OCI-LY1 (cell line): ENCODE results near the gene SLC16A13.
"Not testable (repeated sequence)": the region's sequence is repeated elsewhere in the genome, so short reads cannot be mapped to it uniquely, and the experiment has no call there.

Source experiments
- H2AFZ ChIP-seq: fragments of 200-600 bp; sonication (generic), shearing (Covaris generic); 2 replicates; pipeline ENCODE4 v1.6.0; 2014; ENCODE audit warnings: antibody characterized with exemption, mild to moderate bottlenecking, low read length
- H3F3A ChIP-seq: fragments of 200-600 bp; sonication (generic), shearing (Covaris generic); 2 replicates; pipeline ENCODE4 v1.6.0; 2014; ENCODE audit warnings: mild to moderate bottlenecking, antibody characterized with exemption, low read length, moderate library complexity; ENCODE audit not compliant: insufficient read depth
- H3K27ac ChIP-seq: fragments of 200-600 bp; sonication (generic); 2 replicates; pipeline ENCODE4 v1.5.1; 2014; ENCODE audit warnings: low read length, mixed run types, mild to moderate bottlenecking, low read depth; ENCODE audit not compliant: poor library complexity, severe bottlenecking
- H3K27me3 ChIP-seq: fragments of 200-600 bp; sonication (generic); 2 replicates; pipeline ENCODE4 v1.6.0; 2014; ENCODE audit warnings: antibody characterized with exemption, mild to moderate bottlenecking, low read length, moderate library complexity; ENCODE audit not compliant: insufficient read depth
- H3K36me3 ChIP-seq: fragments of 200-600 bp; sonication (generic); 2 replicates; pipeline ENCODE4 v1.6.1; 2014; ENCODE audit warnings: mild to moderate bottlenecking, antibody characterized with exemption, low read length, moderate library complexity, mixed read lengths; ENCODE audit not compliant: insufficient read depth
- H3K4me1 ChIP-seq: fragments of 200-600 bp; sonication (generic); 2 replicates; pipeline ENCODE4 v1.5.1; 2014; ENCODE audit warnings: mild to moderate bottlenecking, low read length, moderate library complexity; ENCODE audit not compliant: insufficient read depth, severe bottlenecking
- H3K4me2 ChIP-seq: fragments of 200-600 bp; sonication (generic), shearing (Covaris generic); 2 replicates; pipeline ENCODE4 v1.6.1; 2014; ENCODE audit warnings: low read length
- H3K4me3 ChIP-seq: fragments of 200-600 bp; sonication (generic); 2 replicates; pipeline ENCODE4 v1.5.1; 2014; ENCODE audit warnings: low read length, low read depth, mild to moderate bottlenecking, mixed read lengths; ENCODE audit not compliant: poor library complexity, severe bottlenecking
- H3K79me2 ChIP-seq: fragments of 200-600 bp; shearing (Covaris generic); 2 replicates; pipeline ENCODE4 v1.6.1; 2016; ENCODE audit warnings: mixed run types, low read length, mixed read lengths; ENCODE audit not compliant: insufficient read depth
- H3K9ac ChIP-seq: fragments of 200-600 bp; sonication (generic), shearing (Covaris generic); 2 replicates; pipeline ENCODE4 v1.6.1; 2014; ENCODE audit warnings: mild to moderate bottlenecking, low read length, mixed read lengths
- H3K9me2 ChIP-seq: fragments of 200-600 bp; sonication (generic), shearing (Covaris generic); 2 replicates; pipeline ENCODE4 v1.6.1; 2014; ENCODE audit warnings: low read depth, mild to moderate bottlenecking, low read length, mixed read lengths
- H3K9me3 ChIP-seq: fragments of 200-600 bp; shearing (Covaris generic); 2 replicates; pipeline ENCODE4 v1.6.1; 2014; ENCODE audit warnings: low read length, mixed read lengths
- H4K20me1 ChIP-seq: fragments of 200-600 bp; sonication (generic), shearing (Covaris generic); 2 replicates; pipeline ENCODE4 v1.6.0; 2016; ENCODE audit warnings: mild to moderate bottlenecking, low read length; ENCODE audit not compliant: insufficient read depth
- EZH2 ChIP-seq: fragments of 200-600 bp; sonication (generic), shearing (Covaris generic); IDR thresholded peaks from 2 replicates; pipeline ENCODE4 v1.8.0; 2017; ENCODE audit warnings: borderline replicate concordance, mixed run types, mild to moderate bottlenecking, antibody characterized with exemption, low read length, moderate library complexity, mixed read lengths
- TF ChIP-seq, protein P1 (sequence below): fragments of 200-600 bp; sonication (generic), shearing (Covaris generic); IDR thresholded peaks from 2 replicates; pipeline ENCODE4 v1.5.1; 2017; ENCODE audit warnings: mild to moderate bottlenecking, antibody characterized with exemption, low read length, moderate library complexity, mixed read lengths

Gene SLC16A13

DNA sequence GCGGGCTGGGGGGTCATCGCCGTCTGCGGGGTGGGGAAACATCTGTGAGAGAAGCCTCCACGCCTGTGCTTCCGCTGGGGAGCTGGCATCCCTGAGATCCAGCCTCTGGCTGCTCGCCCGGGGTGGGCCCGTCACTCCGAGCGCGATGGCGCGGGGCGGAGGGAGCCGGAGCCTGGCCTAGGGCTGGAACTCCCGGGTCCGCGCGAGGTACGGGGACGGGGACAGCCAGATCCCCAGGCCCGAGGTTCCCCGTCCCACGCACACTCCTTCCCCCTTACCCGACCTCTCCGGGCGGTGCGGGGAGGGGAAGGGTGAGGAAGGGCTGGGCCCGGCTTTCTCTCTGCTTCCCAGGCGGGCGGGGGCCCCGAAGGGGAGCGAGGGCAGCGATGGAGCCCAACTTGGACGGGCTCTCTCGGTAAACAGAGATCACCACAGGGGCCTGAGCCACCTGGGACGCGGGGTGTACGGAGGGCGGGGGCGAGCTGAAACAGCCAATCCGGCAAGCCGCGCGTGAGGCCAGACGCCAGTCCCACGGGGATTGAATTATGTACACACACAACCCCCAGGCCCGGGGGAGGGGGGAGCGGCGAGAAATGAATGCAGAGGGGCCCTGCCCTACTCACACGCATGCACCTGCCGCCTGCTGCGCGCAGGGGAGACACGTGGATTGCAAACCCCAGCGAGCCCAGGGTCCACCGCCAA lies 7.8 kb downstream of the SLC16A13 start, which contains the start of gene SLC16A11:
SLC16A11 (minus strand) TSS at position 596 of the 702 bp plus-strand sequence; CDS start at position 17, 579 bp downstream.
- Histone ChIP-seq H4K20me1 (no peaks in the 10 kb centered on the region), H3F3A (no peaks in the 10 kb centered on the region), H3K9me3 (no peaks in the 10 kb centered on the region), H3K27ac (no peak within 1 kb of the TSS), H2AFZ (no peak within 1 kb of the TSS), H3K36me3 (no peaks in the 10 kb centered on the region; the same call in 1 of the 2 replicates), H3K79me2 (no peaks in the 10 kb centered on the region), H3K9me2 (no peaks in the 10 kb centered on the region), H3K4me1 (peaks cover 29% of the 10 kb centered on the region), H3K4me3 (peak within 1 kb of the TSS; percentile 5), H3K4me2 (peak within 1 kb of the TSS; percentile 50; the same call in 1 of the 2 replicates), H3K9ac (no peak within 1 kb of the TSS), H3K27me3 (no peaks in the 10 kb centered on the region)
- TF ChIP-seq, protein P1, sequence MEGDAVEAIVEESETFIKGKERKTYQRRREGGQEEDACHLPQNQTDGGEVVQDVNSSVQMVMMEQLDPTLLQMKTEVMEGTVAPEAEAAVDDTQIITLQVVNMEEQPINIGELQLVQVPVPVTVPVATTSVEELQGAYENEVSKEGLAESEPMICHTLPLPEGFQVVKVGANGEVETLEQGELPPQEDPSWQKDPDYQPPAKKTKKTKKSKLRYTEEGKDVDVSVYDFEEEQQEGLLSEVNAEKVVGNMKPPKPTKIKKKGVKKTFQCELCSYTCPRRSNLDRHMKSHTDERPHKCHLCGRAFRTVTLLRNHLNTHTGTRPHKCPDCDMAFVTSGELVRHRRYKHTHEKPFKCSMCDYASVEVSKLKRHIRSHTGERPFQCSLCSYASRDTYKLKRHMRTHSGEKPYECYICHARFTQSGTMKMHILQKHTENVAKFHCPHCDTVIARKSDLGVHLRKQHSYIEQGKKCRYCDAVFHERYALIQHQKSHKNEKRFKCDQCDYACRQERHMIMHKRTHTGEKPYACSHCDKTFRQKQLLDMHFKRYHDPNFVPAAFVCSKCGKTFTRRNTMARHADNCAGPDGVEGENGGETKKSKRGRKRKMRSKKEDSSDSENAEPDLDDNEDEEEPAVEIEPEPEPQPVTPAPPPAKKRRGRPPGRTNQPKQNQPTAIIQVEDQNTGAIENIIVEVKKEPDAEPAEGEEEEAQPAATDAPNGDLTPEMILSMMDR, result no peak
- TF ChIP-seq EZH2, result no peak

DNA sequence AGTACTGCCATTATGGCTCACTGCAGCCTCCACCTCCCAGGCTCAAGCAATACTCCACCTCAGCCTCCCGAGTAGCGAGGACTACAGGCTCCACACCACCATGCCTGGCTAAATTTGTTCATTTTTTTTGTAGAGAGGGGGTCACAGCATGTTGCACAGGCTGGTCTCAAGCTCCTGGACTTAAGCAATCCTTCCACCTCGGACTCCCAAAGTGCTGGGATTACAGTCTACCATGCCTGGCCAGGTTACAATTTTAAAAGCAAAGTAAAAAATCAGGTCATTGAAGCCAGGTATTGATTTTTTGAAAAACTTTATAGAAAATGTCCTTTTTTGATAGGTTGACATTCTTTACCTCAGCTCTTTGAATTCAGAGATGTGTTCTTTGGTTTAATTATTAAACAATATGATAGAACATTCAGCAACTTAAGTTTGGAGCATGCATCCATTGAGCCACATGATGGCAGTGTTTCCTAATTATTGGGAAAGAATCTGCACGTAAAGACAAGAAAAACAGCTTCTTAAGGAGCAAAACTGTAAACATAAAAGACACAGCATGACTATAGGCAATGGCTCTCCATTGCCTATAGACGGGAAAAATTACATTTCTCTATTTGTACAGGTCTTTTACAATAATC lies 9.8 kb downstream of the SLC16A13 start:
- Histone ChIP-seq H3K9me3 (no peaks in the 10 kb centered on the region), H3K4me3 (no peak overlapping the region), H3K36me3 (no peaks in the 10 kb centered on the region), H3K27me3 (no peaks in the 10 kb centered on the region), H2AFZ (no peak overlapping the region), H3K9me2 (no peaks in the 10 kb centered on the region), H3K4me1 (peaks cover 24% of the 10 kb centered on the region), H3K9ac (no peak overlapping the region), H3K4me2 (peak overlapping the region; percentile 60; the same call in 1 of the 2 replicates), H4K20me1 (no peaks in the 10 kb centered on the region), H3K27ac (no peak overlapping the region), H3K79me2 (no peaks in the 10 kb centered on the region), H3F3A (no peaks in the 10 kb centered on the region)
- no peak for TF ChIP-seq EZH2
- TF ChIP-seq, protein P1, result peak; percentile 84

DNA sequence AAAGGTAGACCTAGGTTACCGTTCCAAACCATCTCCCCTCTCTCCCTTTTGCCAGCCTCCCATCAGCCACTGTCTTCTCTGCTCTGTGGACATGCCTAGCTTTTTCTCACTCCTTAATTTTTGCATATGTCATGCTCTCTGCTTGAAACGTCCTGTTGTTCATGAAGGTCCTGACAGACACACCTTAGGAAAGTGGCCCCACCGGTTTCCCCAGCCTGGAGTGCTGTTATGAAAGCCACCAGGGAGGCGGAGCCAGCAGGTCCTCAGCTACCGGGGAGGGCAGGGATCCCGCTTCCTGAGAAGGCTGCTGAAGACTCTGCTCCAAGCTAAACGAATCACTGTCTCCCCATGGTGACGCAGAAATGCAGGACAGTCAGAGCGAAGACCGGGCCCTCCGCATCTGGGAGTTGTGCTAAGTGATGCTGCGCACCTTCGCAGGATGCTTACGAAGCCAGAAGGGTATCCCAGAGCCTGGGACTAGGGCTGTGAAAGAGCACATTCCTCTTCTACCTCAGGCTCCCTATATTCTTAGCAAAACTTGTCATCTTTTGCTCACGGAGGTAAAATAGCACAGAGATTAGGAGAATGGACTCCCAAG lies 10.4 kb downstream of the SLC16A13 start:
- H3K9me2 ChIP-seq, result no peaks in the 10 kb centered on the region
- peaks cover 24% of the 10 kb centered on the region for H3K4me1 ChIP-seq
- peak overlapping the region; percentile 60 for H3K4me2 ChIP-seq
- no peaks in the 10 kb centered on the region for H4K20me1 ChIP-seq
- H3K9ac ChIP-seq, result peak overlapping the region; percentile 14; the same call in 1 of the 2 replicates
- no peak overlapping the region for H2AFZ ChIP-seq
- no peaks in the 10 kb centered on the region for H3K27me3 ChIP-seq
- no peaks in the 10 kb centered on the region for H3K9me3 ChIP-seq
- TF ChIP-seq, protein P1, result no peak
- TF ChIP-seq EZH2, result no peak
- no peaks in the 10 kb centered on the region for H3K79me2 ChIP-seq
- no peaks in the 10 kb centered on the region for H3K36me3 ChIP-seq
- H3K27ac ChIP-seq, result no peak overlapping the region
- H3K4me3 ChIP-seq, result peak overlapping the region; percentile 41
- no peaks in the 10 kb centered on the region for H3F3A ChIP-seq

DNA sequence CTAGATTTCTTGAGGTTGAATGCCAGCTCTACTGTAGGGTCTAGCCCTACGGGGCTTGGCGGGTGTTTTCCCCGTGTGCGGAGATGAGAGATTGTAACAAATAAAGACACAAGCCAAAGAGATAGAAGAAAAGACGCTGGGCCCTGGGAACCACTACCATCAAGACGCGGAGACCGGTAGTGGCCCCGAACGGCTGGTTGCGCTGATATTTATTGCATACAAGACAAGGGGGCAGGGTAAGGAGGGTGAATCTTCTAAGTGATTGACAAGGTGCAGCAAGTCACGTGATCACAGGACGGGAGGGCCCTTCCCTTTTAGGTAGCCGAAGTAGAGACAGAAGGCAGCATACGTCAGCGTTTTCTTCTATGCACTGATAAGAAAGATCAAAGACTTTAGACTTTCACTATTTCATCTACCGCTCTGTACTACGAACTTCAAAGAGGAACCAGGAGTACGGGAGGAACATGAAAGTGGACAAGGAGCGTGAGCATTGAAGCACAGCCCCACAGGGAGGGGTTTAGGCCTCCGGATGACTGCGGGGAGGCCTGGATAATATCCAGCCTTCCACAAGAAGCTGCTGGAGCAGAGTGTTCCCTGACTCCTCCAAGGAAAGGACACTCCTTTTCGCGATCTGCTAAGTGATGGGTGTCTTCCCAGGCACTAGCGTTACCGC lies 11.0 kb downstream of the SLC16A13 start:
- not testable (repeated sequence) for H2AFZ ChIP-seq
- peak overlapping the region; percentile 41 for H3K4me3 ChIP-seq

More for the DNA sequence above, 11.0 kb downstream of the SLC16A13 start:
- not testable (repeated sequence) for H3K27ac ChIP-seq, H3F3A ChIP-seq, H4K20me1 ChIP-seq, H3K9me2 ChIP-seq, H3K79me2 ChIP-seq, H3K9me3 ChIP-seq, H3K36me3 ChIP-seq, H3K27me3 ChIP-seq
- Histone ChIP-seq H3K4me1 (peaks cover 24% of the 10 kb centered on the region), H3K4me2 (peak overlapping the region; percentile 60), H3K9ac (peak overlapping the region; percentile 14; the same call in 1 of the 2 replicates)
